Brain microvascular endothelial cell (primary cell): ENCODE results near the gene BTRC.

ENCODE experiments used
- DNase-seq: peaks from one replicate; pipeline ENCODE4 v3.0.0-alpha.2; 2020
- H3K27ac ChIP-seq: fragments of 250-450 bp; sonication (Bioruptor Pico); 2 replicates; pipeline ENCODE4 v1.5.1; 2020; ENCODE audit warnings: mild to moderate bottlenecking, moderate library complexity
- H3K27me3 ChIP-seq: fragments of 250-450 bp; sonication (Bioruptor Pico); replicated peaks from 2 replicates; pipeline ENCODE4 v1.5.1; 2020; ENCODE audit warnings: mild to moderate bottlenecking
- H3K36me3 ChIP-seq: fragments of 250-450 bp; sonication (Bioruptor Pico); replicated peaks from 2 replicates; pipeline ENCODE4 v1.5.1; 2020; ENCODE audit warnings: mild to moderate bottlenecking
- H3K4me3 ChIP-seq: 2 replicates; pipeline ENCODE4 v1.5.1; 2011; ENCODE audit warnings: low read depth, mild to moderate bottlenecking, control low read depth, low read length, moderate library complexity
- in situ Hi-C: cut with HindIII; loops from 2 replicates; pipeline ENCODE4 v1.10.0; 2017; ENCODE audit warnings: low sequenced_read_pairs, low pct_ligation_motif_present
- TF ChIP-seq, protein P1 (sequence below): IDR thresholded peaks from 2 replicates; pipeline ENCODE4 v1.5.1; 2011; ENCODE audit warnings: low read depth, mild to moderate bottlenecking, moderate library complexity, low read length, control low read depth, inconsistent platforms; ENCODE audit errors: missing control alignments

Gene BTRC

DNA sequence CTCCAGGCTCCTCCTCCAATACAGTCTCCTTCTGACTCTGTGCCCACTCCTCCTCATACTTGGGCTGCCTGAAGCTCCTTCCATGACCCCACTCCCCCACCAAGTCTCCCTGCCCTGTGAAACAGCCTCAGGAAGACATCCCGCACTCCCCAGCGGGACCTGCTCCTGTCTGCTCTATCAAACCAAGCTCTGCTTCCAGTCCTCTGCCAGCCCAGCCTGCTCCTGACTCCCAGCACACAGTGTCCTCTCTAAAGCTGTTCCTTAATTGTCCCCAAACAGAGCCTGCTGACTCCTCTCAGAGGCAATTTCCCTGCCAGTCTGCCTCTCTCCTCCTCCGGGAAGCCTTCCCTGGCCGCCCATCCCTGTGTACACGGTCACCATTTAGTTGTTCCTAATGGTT is 224.2 kb downstream of the BTRC start:
- no peak for DNase-seq
- Histone ChIP-seq H3K27ac (no peak overlapping the region), H3K4me3 (no peak overlapping the region), H3K27me3 (no peaks in the 10 kb centered on the region), H3K36me3 (peaks cover 3% of the 10 kb centered on the region)
- TF ChIP-seq, protein P1, sequence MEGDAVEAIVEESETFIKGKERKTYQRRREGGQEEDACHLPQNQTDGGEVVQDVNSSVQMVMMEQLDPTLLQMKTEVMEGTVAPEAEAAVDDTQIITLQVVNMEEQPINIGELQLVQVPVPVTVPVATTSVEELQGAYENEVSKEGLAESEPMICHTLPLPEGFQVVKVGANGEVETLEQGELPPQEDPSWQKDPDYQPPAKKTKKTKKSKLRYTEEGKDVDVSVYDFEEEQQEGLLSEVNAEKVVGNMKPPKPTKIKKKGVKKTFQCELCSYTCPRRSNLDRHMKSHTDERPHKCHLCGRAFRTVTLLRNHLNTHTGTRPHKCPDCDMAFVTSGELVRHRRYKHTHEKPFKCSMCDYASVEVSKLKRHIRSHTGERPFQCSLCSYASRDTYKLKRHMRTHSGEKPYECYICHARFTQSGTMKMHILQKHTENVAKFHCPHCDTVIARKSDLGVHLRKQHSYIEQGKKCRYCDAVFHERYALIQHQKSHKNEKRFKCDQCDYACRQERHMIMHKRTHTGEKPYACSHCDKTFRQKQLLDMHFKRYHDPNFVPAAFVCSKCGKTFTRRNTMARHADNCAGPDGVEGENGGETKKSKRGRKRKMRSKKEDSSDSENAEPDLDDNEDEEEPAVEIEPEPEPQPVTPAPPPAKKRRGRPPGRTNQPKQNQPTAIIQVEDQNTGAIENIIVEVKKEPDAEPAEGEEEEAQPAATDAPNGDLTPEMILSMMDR, result no peak
- in situ Hi-C loops, result no loop called here

DNA sequence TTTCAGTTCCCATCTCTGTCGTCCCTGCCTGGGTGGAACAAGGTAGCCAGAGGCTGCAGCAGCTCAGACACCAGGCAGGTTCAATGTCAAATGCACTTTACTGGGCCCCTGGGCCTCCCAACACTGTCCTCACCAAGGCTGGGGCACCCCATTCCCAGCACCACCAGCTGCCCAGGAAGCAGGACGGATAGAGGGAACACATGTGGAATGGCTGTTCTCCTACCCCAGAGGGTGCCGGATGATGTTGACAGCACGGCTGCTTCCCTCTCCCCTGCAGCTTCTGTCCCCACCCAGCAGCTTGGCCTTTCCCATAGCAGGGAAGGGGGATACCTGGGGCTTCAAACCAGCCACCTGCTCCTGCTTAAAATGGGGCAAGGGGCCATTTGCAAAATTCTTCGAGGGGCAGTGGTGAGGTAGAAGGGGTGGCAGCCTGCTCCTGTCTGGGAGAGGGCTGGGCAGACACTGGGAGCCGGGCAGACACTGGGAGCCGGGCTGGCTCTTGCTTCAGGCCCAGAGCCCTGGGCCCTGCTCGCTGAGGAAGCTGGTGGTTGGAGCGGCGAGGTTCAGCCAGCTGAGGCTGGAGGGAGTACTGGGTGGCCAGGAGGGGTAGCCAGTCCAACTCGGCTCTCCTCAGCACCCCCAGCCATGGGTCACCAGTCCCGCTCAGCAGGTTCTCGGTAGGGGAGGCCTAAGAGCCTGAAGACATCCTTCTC is 225.0 kb downstream of the BTRC start:
- DNase-seq, result no peak
- in situ Hi-C loops, result no loop called here
- Histone ChIP-seq H3K27me3 (no peaks in the 10 kb centered on the region), H3K27ac (no peak overlapping the region), H3K4me3 (no peak overlapping the region), H3K36me3 (peaks cover 3% of the 10 kb centered on the region)
- TF ChIP-seq, protein P1, result no peak

DNA sequence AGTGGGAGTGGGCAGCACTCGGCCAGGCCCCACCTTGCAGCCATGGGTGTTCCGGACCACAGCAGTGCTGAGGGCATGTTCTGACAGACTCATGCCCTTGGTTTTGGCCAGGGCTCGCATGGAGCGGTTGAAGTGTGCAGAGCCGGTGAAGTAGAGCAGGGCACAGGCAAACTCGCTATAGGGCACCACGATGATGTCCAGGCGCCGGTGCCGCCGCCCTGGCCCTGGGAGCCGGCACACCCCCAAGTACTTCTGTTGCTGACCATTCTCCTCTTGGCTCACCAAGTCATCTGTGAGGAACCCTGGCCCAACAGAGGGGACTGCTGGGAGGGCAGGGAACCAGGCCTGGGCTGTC is 225.5 kb downstream of the BTRC start:
- H3K4me3 ChIP-seq, result no peak overlapping the region
- DNase-seq, result no peak
- H3K27me3 ChIP-seq, result no peaks in the 10 kb centered on the region
- H3K27ac ChIP-seq, result no peak overlapping the region
- in situ Hi-C loops, result no loop called here
- peaks cover 3% of the 10 kb centered on the region for H3K36me3 ChIP-seq
- TF ChIP-seq, protein P1, result no peak

DNA sequence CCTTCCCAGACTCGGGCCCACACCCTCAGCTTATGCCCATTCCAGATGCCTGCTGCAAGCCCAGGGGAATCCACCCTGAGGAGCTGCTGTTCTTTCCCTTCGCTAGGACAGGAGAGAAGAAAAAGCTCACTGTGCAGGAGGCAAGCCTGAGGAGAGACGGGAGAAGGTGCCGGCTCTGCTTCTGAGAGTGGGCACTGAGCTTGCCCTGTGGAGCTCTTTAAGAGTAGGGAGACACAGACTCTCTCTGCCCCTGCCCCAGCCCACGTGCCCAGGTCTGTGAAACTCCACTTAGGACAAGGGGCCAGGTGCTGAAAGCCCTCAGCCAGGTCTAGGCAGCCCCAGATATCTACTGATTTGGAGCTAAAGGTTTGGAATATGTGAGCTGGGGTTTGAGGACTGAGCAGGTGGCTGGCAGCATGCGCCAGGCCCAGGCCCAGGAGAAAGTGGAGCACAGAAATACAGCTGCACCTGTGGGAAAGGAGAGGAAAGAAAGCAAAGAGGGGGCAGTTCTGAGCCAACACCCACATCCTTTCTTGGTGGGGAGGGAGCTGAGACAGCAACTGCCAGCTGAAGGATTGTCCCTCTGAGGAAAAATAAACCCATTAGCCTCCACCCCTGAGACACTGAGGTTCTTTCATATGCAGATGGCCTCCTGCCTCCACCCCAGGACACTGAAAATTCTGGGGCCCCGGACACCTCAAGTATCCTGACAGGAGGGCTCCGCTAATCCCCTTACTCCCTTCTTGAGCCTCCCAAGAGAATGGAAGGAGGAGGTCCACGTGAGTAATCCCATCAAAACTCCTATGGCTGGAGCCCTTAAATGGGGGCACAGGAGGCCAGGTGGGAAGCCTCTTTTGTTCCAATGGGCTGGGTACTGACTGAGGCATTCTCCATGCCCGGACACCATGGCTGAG is 226.8 kb downstream of the BTRC start:
- Histone ChIP-seq H3K27ac (no peak overlapping the region), H3K27me3 (no peaks in the 10 kb centered on the region), H3K4me3 (no peak overlapping the region), H3K36me3 (peaks cover 3% of the 10 kb centered on the region)
- DNase-seq, result no peak
- TF ChIP-seq, protein P1, result no peak
- in situ Hi-C loops, result no loop called here

DNA sequence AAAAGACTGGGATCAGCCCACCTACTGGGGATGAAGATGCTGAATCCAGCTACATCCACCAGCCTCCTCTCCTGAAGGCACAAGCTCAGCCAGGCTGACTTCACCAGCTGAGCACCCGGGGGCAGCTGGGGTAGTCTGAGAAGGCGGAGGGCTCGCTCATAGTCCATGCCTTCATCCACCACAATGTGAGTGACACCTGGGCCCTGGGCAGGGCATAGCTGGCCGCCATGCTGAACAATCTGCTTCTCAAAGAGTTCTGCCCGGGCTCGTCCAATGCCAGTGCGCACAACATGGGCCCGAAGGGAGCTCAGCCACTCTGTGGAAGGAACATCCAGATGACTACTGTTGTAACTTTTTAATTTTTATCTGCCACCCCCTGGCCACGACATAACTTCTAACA is 231.9 kb downstream of the BTRC start:
- TF ChIP-seq, protein P1, result no peak
- Histone ChIP-seq H3K4me3 (no peak overlapping the region), H3K27me3 (no peaks in the 10 kb centered on the region), H3K36me3 (peaks cover 3% of the 10 kb centered on the region), H3K27ac (no peak overlapping the region)
- DNase-seq, result no peak
- in situ Hi-C loops, result no loop called here
